OCI-LY7 (cell line): Measurements from ENCODE around the gene ELP4.

ENCODE experiments used
- CTCF ChIP-seq: fragments of 200-600 bp; sonication (generic); conservative IDR thresholded peaks from 2 replicates; pipeline ENCODE4 v1.5.1; 2014; ENCODE audit warnings: mild to moderate bottlenecking, antibody characterized with exemption, low read length, moderate library complexity, mixed read lengths
- EZH2phosphoT487 ChIP-seq: fragments of 200-600 bp; sonication (generic); IDR thresholded peaks from 2 replicates; pipeline ENCODE4 v1.6.1; 2018; ENCODE audit warnings: low read depth, borderline replicate concordance, mild to moderate bottlenecking, mixed run types, antibody characterized with exemption, low read length, moderate library complexity, mixed read lengths

- TF ChIP-seq CTCF (no peak), EZH2phosphoT487 (no peak)
These were observed 260.6 kb downstream of the ELP4 start for GRCh38 chr11:31770011-31770700.
